ENCODE data around the gene ARHGEF28. TPM values are rescaled to one million over a fixed set of nuclear protein-coding genes. Genes with fewer than 3 reads are reported as not detected.

Gene ARHGEF28
- total RNA-seq, 1 experiment from 2014 or later = 6.1 TPM

DNA sequence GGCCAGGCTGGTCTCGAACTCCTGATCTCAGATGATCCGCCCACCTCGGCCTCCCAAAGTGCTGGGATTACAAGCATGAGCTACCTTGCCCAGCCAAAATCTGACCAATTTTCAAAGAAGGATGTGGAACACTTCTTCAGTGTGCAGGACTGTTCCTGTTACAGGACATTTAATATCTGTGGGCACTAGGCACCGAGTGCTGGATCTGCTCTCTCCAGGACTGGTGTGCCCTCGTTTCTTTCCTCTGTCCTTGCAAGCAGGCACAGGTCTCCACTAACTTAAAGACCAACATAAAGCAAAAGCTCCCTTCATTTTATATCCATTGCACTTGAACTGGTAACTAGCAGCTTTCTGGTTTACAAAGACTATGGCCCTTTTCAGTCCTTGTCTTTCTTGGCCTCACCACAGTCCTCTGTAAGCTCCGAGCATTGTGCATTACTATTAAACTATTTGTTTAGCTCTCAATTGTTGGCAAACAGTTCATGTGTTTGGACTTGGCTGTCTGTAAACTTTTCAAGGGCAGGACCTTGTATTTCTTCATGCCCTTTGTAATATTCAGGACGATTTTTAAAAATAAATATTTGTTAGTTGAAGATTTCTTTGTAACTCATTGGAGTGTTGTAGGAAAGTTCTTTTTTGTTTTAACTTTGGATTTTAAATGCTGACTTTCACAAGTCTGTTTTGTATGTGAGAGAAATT is 37.3 kb downstream of the ARHGEF28 start:
- ATAC-seq = no peak

DNA sequence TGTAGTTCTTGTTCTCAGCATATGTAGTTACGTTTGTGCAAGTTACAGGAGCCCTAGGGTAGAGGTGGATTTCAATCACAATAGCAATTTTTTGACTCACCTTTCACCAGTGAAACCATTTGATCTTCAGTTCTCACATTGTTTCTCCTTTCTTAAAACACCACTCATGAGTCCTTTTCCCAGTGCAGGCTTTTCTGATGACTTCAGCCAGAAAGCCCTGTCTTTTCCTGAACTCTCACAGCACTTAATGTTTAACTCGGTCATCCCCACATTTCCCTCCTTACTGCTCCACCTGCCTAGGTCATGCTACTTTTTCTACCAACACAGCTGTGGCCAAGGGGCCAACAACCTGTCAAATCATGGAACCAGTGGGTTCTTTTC is 37.9 kb downstream of the ARHGEF28 start:
- intact Hi-C loops (cut with micrococcal nuclease) = no loop called here
- Histone ChIP-seq H3K79me2 (ENCODE audit: insufficient read depth, low read length) (no peaks in the 10 kb centered on the region), H3K9me2 (ENCODE audit: insufficient read depth) (no peaks in the 10 kb centered on the region), H3K9me3 (ENCODE audit: control insufficient read depth in 1 of 2, insufficient read depth in 1 of 2, low read depth in 1 of 2, low read length in 2 of 2) (no peaks in the 10 kb centered on the region), H3K4me3 (replicated peaks in 1 of 2; ENCODE audit: low read depth in 1 of 2, low read length in 2 of 2) (no peak overlapping the region), H3K9ac (ENCODE audit: low read length) (no peak overlapping the region), H3K27ac (ENCODE audit: low read depth, low read length) (no peak overlapping the region), H2AFZ (ENCODE audit: low read depth, low read length, poor library complexity, severe bottlenecking) (no peak overlapping the region), H4K20me1 (ENCODE audit: insufficient read depth) (no peaks in the 10 kb centered on the region), H3K4me1 (ENCODE audit: control insufficient read depth in 1 of 2, insufficient read depth in 2 of 2, low read length in 2 of 2) (no peaks in the 10 kb centered on the region), H3K27me3 (ENCODE audit: insufficient read depth, low read length) (no peaks in the 10 kb centered on the region), H3K4me2 (ENCODE audit: low read length) (no peak overlapping the region), H3K36me3 (ENCODE audit: control insufficient read depth in 1 of 2, insufficient read depth in 2 of 2, low read length in 2 of 2) (no peaks in the 10 kb centered on the region)
- ATAC-seq (no peak), DNase-seq (ENCODE audit: low read depth, low spot score) (no peak)
- CTCF ChIA-PET = no interaction called here
- POLR2A ChIA-PET = no interaction called here
- no TSS peak for BruUV-seq (replicated peaks)
- RAD21 ChIA-PET (ENCODE audit: low non-redundant PET in 1 of 2, low total read pairs in 2 of 2, uncharacterized antibody in 2 of 2, unreplicated experiment in 2 of 2) = no interaction called here
- TF ChIP-seq EZH2 (IDR thresholded peaks at IDR 0.05) (no peak), EGR1 (IDR thresholded peaks at IDR 0.05; ENCODE audit: low read depth) (no peak), ELF1 (IDR thresholded peaks at IDR 0.05; ENCODE audit: borderline replicate concordance, low read depth) (no peak), CEBPB (IDR thresholded peaks at IDR 0.05; ENCODE audit: low read depth) (no peak)
- TF ChIP-seq, protein P1, sequence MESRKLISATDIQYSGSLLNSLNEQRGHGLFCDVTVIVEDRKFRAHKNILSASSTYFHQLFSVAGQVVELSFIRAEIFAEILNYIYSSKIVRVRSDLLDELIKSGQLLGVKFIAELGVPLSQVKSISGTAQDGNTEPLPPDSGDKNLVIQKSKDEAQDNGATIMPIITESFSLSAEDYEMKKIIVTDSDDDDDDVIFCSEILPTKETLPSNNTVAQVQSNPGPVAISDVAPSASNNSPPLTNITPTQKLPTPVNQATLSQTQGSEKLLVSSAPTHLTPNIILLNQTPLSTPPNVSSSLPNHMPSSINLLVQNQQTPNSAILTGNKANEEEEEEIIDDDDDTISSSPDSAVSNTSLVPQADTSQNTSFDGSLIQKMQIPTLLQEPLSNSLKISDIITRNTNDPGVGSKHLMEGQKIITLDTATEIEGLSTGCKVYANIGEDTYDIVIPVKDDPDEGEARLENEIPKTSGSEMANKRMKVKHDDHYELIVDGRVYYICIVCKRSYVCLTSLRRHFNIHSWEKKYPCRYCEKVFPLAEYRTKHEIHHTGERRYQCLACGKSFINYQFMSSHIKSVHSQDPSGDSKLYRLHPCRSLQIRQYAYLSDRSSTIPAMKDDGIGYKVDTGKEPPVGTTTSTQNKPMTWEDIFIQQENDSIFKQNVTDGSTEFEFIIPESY (IDR thresholded peaks at IDR 0.05; ENCODE audit: extremely low read depth, insufficient replicate concordance, low read length) = no peak
- TF ChIP-seq, protein P2, sequence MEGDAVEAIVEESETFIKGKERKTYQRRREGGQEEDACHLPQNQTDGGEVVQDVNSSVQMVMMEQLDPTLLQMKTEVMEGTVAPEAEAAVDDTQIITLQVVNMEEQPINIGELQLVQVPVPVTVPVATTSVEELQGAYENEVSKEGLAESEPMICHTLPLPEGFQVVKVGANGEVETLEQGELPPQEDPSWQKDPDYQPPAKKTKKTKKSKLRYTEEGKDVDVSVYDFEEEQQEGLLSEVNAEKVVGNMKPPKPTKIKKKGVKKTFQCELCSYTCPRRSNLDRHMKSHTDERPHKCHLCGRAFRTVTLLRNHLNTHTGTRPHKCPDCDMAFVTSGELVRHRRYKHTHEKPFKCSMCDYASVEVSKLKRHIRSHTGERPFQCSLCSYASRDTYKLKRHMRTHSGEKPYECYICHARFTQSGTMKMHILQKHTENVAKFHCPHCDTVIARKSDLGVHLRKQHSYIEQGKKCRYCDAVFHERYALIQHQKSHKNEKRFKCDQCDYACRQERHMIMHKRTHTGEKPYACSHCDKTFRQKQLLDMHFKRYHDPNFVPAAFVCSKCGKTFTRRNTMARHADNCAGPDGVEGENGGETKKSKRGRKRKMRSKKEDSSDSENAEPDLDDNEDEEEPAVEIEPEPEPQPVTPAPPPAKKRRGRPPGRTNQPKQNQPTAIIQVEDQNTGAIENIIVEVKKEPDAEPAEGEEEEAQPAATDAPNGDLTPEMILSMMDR (IDR thresholded peaks at IDR 0.05 in 2 of 3, conservative IDR thresholded peaks at IDR 0.05 in 1 of 3; ENCODE audit: borderline replicate concordance in 1 of 3, insufficient read depth in 1 of 3, low read depth in 2 of 3, low read length in 2 of 3) = no peak

More for the DNA sequence above, 37.3 kb downstream of the ARHGEF28 start:
- RAD21 ChIA-PET (ENCODE audit: low non-redundant PET in 1 of 2, low total read pairs in 2 of 2, uncharacterized antibody in 2 of 2, unreplicated experiment in 2 of 2) = no interaction called here
- Histone ChIP-seq H2AFZ (ENCODE audit: low read depth, low read length, poor library complexity, severe bottlenecking) (no peak overlapping the region), H3K4me2 (ENCODE audit: low read length) (no peak overlapping the region), H3K27me3 (ENCODE audit: insufficient read depth, low read length) (no peaks in the 10 kb centered on the region), H3K4me3 (replicated peaks in 1 of 2; ENCODE audit: low read depth in 1 of 2, low read length in 2 of 2) (no peak overlapping the region), H4K20me1 (ENCODE audit: insufficient read depth) (no peaks in the 10 kb centered on the region), H3K9me2 (ENCODE audit: insufficient read depth) (no peaks in the 10 kb centered on the region), H3K27ac (ENCODE audit: low read depth, low read length) (no peak overlapping the region), H3K36me3 (ENCODE audit: control insufficient read depth in 1 of 2, insufficient read depth in 2 of 2, low read length in 2 of 2) (no peaks in the 10 kb centered on the region), H3K79me2 (ENCODE audit: insufficient read depth, low read length) (no peaks in the 10 kb centered on the region), H3K9me3 (ENCODE audit: control insufficient read depth in 1 of 2, insufficient read depth in 1 of 2, low read depth in 1 of 2, low read length in 2 of 2) (no peaks in the 10 kb centered on the region), H3K9ac (ENCODE audit: low read length) (no peak overlapping the region), H3K4me1 (ENCODE audit: control insufficient read depth in 1 of 2, insufficient read depth in 2 of 2, low read length in 2 of 2) (no peaks in the 10 kb centered on the region)
- intact Hi-C loops (cut with micrococcal nuclease) = no loop called here
- CTCF ChIA-PET = no interaction called here
- BruUV-seq (replicated peaks) = no TSS peak
- DNase-seq (ENCODE audit: low read depth, low spot score) = no peak
- POLR2A ChIA-PET = no interaction called here
- TF ChIP-seq CBX3 (IDR thresholded peaks at IDR 0.05; ENCODE audit: low read depth) (no peak), EGR1 (IDR thresholded peaks at IDR 0.05; ENCODE audit: low read depth) (no peak)
- TF ChIP-seq, protein P1 (IDR thresholded peaks at IDR 0.05; ENCODE audit: extremely low read depth, insufficient replicate concordance, low read length) = no peak
